CD4-positive, alpha-beta T cell treated with Interleukin-17A for 4 hours (primary cell): ENCODE results near the gene SLC44A4.
"Not testable (repeated sequence)": the region's sequence is repeated elsewhere in the genome, so short reads cannot be mapped to it uniquely, and the experiment has no call there.

Experiments used
- DNase-seq: peaks from one replicate; pipeline ENCODE4 v3.0.0-alpha.2; 2020; ENCODE audit warnings: mixed read lengths

Gene SLC44A4

GRCh38 chr6:31878726-31879125, at the start of gene SLC44A4:
TSS of gene SLC44A4 (minus strand) at chr6:31878997. CDS start at chr6:31878980, 17 bp downstream.
- no peak for DNase-seq

- DNase-seq, result no peak
Measured at GRCh38 chr6:31928672-31928939, 49.8 kb upstream of the SLC44A4 start.

DNA sequence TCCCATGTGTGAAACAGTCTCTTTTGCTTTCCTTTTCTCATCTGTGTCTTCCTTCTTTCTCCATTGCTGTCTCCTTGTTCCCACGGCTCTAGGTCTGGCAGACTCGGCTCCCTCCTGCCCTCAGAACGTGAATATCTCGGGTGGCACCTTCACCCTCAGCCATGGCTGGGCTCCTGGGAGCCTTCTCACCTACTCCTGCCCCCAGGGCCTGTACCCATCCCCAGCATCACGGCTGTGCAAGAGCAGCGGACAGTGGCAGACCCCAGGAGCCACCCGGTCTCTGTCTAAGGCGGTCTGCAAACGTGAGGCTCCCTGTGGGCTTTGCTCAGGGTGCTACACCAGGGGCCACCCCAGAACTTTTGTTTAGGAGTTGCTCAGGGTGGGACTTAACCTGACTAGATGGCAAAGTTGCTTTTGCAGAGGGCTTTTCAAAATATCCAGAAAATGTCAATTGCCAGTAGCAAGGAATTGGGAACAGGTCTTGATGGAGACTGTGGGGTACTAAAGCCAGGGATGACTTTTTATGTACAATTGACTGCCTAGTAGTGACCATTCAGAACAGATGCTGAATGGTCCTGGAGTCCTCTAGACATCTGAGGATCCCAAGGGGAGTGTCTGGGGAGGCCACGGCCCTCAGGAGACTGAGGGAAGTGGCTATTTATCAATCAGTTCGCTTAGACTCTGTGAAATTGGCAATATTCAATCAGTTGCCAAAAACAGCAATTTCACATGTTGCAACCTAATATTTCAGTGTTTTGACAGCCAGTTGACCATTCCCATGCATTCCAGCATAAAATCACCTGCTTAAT, 49.3 kb upstream of the SLC44A4 start:
- DNase-seq, result no peak

DNA sequence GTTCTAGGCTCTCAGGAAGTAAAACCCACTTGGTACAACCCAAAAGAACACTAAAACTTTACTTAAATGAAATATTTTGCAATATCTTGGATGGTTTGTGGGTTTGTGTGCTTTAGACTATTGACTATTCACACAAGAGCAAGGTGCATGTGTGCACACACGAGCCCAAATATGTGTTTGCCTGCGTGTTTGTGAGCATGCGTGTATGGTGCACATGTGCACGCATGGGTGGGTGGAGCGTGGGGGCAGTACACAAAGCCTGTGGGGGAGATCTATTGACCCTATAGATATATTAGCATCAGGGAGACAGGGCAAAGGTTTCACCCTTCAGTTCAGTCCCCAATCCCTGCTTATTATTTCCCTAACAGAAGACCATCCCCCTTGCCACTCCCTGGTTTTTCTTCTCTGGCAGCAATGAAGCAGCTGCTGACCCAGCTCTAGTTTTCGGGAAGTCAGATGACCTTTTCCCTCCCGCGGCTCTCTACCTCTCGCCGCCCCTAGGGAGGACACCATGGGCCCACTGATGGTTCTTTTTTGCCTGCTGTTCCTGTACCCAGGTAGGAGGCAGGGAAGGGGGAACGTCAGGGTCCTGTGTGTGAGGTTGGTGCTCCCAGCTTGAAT, 48.6 kb upstream of the SLC44A4 start, which contains the start of gene C2:
Gene C2, plus strand, starts transcription at position 476 of the 621 bp plus-strand sequence. Its CDS starts 36 bp downstream, at position 512.
- DNase-seq, result no peak

GRCh38 chr6:31922942-31923341, 44.1 kb upstream of the SLC44A4 start:
- peak; percentile 48 for DNase-seq

DNA sequence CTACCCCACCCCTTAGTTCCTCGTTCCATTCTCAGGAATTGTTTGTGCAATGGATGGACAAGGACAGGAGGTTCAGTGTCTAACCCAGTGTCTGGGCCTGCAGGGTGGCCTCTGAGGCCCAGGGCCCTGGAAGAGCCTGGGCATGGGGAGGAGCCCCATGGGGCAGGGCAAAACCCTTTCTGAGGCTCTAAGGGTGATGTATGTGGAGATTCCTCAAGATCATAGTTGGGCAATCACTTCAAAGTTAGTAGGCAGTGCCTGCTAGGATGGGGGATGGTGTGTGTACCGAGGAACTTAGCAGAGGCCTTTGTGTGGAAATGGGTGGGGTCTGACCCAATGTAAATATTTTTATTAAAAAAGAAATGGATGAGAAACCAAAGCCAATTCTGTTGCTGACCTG, 42.0 kb upstream of the SLC44A4 start:
- no peak for DNase-seq

GRCh38 chr6:31919624-31920303, 41.0 kb upstream of the SLC44A4 start:
- DNase-seq, result no peak

DNA sequence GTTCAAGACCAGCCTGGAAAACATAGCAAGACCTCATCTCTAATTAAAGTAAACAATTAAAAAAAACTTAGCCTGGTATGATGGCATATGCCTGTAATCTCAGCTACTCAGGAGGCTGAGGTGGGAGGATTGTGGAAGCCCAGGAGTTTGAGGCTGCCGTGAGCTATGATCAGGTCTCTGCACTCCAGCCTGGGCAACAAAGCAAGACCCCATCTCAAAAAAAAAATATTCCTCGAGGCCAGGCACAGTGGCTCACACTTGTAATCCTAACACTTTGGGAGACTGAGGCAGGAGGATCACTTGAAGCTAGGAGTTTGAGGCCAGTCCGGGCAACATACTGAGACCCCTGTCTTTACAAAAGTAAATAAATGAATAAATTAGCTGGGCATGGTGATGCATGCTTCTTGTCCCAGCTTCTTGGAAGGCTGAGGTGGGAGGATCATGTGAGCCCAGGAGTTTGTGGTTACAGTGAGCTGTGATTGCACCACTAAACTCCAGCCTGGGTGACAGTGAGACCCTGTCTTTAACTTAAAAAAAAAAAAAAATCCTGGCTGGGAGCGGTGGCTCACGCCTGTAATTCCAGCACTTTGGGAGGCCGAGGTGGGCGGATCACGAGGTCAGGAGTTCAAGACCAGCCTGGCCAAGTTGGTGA, 39.4 kb upstream of the SLC44A4 start:
- no peak for DNase-seq

DNA sequence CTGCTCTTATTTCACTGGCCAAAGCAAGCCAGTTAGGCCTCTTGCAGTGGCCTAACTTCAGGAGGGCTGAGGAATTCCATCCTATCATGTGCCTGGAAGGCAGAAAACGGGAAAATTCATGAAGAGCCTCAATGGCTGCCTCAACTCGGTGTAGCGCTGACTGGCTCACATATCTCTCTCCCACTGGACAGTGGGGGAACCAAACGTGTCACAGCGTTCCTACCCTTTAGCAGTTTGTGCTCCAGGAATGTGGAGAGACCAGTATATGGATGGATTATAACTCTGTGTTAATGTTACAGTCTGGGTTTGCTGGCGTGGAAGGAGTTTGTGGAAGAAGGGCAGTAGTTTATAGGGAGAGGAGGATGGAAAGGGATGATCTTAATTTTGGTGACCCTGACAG, 37.0 kb upstream of the SLC44A4 start:
- DNase-seq, result no peak

GRCh38 chr6:31915351-31915750, 36.6 kb upstream of the SLC44A4 start:
- no peak for DNase-seq

- no peak for DNase-seq
Measured at GRCh38 chr6:31911826-31912585, 33.2 kb upstream of the SLC44A4 start.

DNA sequence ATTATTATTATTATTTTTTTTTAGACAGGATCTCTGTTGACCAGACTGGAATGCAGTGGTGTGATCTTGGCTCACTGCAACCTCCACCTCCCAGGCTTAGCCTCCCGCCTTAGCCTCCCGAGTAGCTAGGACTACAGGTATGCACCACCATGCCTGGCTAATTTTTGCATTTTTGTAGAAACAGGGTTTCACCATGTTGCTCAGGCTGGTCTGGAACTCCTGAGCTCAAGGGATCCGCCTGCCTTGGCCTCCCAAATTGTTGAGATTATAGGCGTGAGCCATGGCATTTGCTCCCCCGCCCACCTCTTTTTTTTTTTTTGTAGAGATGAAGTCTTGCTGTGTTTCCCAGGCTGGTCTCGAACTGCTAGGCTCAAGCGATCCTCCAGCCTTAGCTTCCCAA, 30.5 kb upstream of the SLC44A4 start:
- DNase-seq, result not testable (repeated sequence)

DNA sequence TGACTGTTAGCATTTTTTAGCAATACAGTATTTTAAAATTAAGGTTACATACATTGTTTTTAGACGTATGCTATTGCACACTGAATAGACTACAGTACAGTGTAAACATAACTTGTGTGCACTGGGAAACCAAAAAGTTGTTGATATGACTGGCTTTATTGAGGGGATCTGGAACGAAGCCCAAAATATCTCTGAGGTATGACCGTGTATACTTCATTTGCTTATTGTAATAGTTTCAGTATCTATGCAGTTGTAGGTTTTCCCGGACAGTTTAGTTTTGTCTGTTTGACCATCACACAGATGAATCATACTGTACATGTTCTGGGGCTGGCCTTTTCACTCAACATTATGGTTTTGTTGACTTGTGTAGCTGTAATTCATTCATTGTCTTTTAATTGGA, 30.0 kb upstream of the SLC44A4 start:
- no peak for DNase-seq

DNA sequence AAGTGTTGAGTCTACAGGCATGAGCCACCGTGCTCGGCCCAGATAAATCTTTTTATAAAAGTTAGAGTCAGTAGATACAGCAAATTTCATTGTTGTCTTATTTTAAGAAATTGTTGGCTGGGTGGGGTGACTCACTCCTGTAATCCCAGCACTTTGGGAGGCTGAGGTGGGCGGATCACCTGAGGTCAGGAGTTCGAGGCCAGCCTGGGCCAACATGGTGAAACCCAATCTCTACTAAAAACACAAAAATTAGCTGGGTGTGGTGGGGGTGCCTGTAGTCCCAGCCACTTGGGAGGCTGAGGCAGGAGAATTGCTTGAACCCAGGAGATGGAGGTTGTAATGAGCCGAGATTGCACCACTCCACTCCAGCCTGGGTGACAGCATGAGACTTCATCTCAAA, 29.5 kb upstream of the SLC44A4 start:
- DNase-seq, result not testable (repeated sequence)

GRCh38 chr6:31907158-31907813, 28.5 kb upstream of the SLC44A4 start:
- no peak for DNase-seq

- DNase-seq, result not testable (repeated sequence)
Measured at GRCh38 chr6:31906727-31907126, 27.9 kb upstream of the SLC44A4 start.

DNA sequence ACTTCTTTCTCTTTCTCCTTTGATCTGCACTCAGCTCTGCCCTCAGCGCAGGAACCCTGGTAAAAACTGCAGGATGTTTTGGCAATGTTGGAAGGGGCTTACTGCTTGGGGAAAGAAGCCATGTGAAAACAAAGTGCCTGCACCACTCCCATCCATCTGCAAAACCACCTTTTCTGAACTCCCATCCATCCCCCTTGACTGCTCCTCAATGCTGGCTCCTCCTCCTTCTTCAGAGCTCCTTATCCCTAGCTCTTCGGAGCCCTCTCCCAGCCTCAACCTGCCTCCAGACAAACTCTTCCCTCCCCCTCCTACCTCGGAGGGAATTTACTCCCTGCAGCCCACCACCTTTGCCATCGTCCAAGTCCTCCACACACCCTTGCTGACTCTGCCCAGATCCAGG, 27.3 kb upstream of the SLC44A4 start:
- DNase-seq, result no peak

- no peak for DNase-seq
Measured at GRCh38 chr6:31905041-31905440, 26.2 kb upstream of the SLC44A4 start.

DNA sequence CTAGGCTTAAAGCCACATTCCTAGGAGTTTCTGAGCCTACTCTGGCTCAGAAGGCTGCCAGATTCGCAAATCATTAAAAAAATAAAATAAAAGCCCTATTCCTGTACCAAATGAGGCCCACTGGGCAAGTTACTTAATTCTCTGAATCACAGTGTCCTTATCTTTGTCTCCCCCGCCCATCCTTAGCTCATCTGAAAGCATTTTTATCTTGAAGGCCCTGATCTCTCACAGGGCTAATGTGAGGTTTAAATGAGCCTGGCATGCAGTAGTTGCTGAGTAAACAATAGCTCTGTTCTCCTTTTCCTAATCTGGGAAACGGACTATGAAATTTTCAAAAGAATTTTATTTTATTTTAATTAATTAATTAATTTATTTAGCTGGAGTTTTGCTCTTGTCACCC, 25.2 kb upstream of the SLC44A4 start:
- DNase-seq, result no peak

DNA sequence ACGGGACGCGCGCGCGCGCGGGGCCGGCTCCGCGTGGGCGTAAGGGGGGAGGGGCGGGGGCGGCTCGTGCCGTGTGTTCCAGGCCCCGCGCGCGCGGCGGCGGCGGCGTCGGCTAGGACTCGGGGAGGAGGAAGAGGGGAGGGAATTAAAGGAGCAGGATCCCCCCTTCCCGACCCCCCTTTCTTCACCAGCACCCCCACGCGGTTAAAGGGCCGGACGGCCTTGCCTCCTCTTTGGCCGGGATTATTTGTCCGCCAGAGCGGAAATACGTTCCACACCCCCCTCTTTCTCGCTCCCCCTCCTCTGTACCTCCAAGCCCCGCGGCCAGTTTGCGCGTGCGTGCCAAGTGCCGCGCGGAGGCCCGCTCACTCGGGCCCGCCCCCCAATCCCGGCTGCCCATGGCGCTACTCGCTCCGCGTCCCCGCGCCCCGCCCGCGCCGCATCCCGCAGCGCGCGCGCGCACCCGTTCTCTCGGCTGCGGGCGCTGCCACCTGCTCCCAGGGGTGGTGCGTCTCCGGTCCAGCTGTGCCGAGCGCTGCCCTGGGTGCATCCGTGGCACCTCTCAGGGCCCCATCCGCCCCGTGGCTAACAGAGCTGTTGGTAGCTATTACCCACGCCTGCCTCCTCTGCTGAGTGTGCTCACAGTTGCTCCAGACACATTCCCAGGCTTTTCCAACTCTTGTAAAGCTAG, 23.3 kb upstream of the SLC44A4 start, which contains the start of gene ZBTB12:
Gene ZBTB12, minus strand, starts transcription at position 134 of the 691 bp plus-strand sequence. CDS start 781 bp downstream, outside the sequence.
- DNase-seq, result peak; percentile 92

- peak; percentile 84 for DNase-seq
Measured at GRCh38 chr6:31901415-31901952, 22.7 kb upstream of the SLC44A4 start.
